Neuronal stem cell (in vitro differentiated cells): ENCODE measurements around the gene SREK1.
A peak's percentile ranks its signal among the peaks of the same experiment; 100 is the strongest.

ENCODE experiments used
- DNase-seq: peaks from one replicate; pipeline ENCODE4 v3.0.0-alpha.2; 2013; ENCODE audit warnings: low spot score
- H2AFZ ChIP-seq: one replicate; pipeline ENCODE4 v1.6.1; 2013; ENCODE audit warnings: mild to moderate bottlenecking, low read length, inconsistent platforms
- H2AK5ac ChIP-seq: 2 replicates; pipeline ENCODE4 v1.6.1; 2013; ENCODE audit warnings: low read depth, mild to moderate bottlenecking, inconsistent platforms, low read length, moderate library complexity, mixed read lengths
- H2BK120ac ChIP-seq: 2 replicates; pipeline ENCODE4 v1.6.1; 2013; ENCODE audit warnings: low read depth, mild to moderate bottlenecking, inconsistent platforms, low read length, moderate library complexity, mixed read lengths
- H2BK12ac ChIP-seq: one replicate; pipeline ENCODE4 v1.6.1; 2013; ENCODE audit warnings: low read length, inconsistent platforms
- H2BK15ac ChIP-seq: 2 replicates; pipeline ENCODE4 v1.6.1; 2013; ENCODE audit warnings: mild to moderate bottlenecking, low read length, inconsistent platforms, mixed read lengths
- H2BK5ac ChIP-seq: one replicate; pipeline ENCODE4 v1.6.1; 2013; ENCODE audit warnings: inconsistent platforms, mild to moderate bottlenecking, low read length, moderate library complexity
- H3K14ac ChIP-seq: one replicate; pipeline ENCODE4 v1.6.1; 2013; ENCODE audit warnings: low read length, inconsistent platforms
- H3K18ac ChIP-seq: 2 replicates; pipeline ENCODE4 v1.6.1; 2013; ENCODE audit warnings: low read length, inconsistent platforms
- H3K23ac ChIP-seq: 2 replicates; pipeline ENCODE4 v1.6.1; 2013; ENCODE audit warnings: low read depth, mild to moderate bottlenecking, mixed read lengths, low read length, inconsistent platforms; ENCODE audit not compliant: poor library complexity
- H3K27ac ChIP-seq: replicated peaks from 3 replicates; pipeline ENCODE4 v1.5.1; 2013; ENCODE audit warnings: low read length, inconsistent platforms
- H3K27me3 ChIP-seq, 3 experiments: 2 replicates each; pipeline ENCODE4 v1.6.1; 2013; ENCODE audit warnings: low read length in 3 of 3, mild to moderate bottlenecking in 2 of 3, inconsistent platforms in 1 of 3, low read depth in 1 of 3, mixed read lengths in 1 of 3, moderate library complexity in 1 of 3; ENCODE audit not compliant: control insufficient read depth in 3 of 3, insufficient read depth in 3 of 3
- H3K36me3 ChIP-seq, 2 donors: replicated peaks in 1 of 2; 2 replicates each; pipeline ENCODE4 v1.6.1; 2013; ENCODE audit warnings: low read length in 2 of 2; ENCODE audit not compliant: control insufficient read depth in 2 of 2, insufficient read depth in 2 of 2
- H3K4ac ChIP-seq: 2 replicates; pipeline ENCODE4 v1.6.1; 2013; ENCODE audit warnings: inconsistent platforms, mild to moderate bottlenecking, low read length, moderate library complexity
- H3K4me1 ChIP-seq, 2 donors: 1 replicate in 1 of 2; 2 replicates in 1 of 2; pipeline ENCODE4 v1.6.1; 2013; ENCODE audit warnings: low read length in 2 of 2, low read depth in 1 of 2; ENCODE audit not compliant: control insufficient read depth in 2 of 2, insufficient read depth in 1 of 2
- H3K4me2 ChIP-seq: one replicate; pipeline ENCODE4 v1.6.1; 2013; ENCODE audit warnings: mild to moderate bottlenecking, low read length, inconsistent platforms; ENCODE audit not compliant: insufficient read depth, poor library complexity, severe bottlenecking
- H3K4me3 ChIP-seq, 2 donors: 2 replicates each; pipeline ENCODE4 v1.5.1; 2013; ENCODE audit warnings: low read length in 2 of 2, mild to moderate bottlenecking in 2 of 2, inconsistent platforms in 1 of 2, moderate library complexity in 1 of 2
- H3K79me1 ChIP-seq: one replicate; pipeline ENCODE4 v1.6.1; 2013; ENCODE audit warnings: low read depth, mild to moderate bottlenecking, inconsistent platforms, low read length, moderate library complexity
- H3K9ac ChIP-seq: one replicate; pipeline ENCODE4 v1.6.1; 2013; ENCODE audit warnings: mild to moderate bottlenecking, low read depth, low read length, inconsistent platforms; ENCODE audit not compliant: poor library complexity
- H3K9me3 ChIP-seq, 2 donors: replicated peaks in 1 of 2; 2 replicates each; pipeline versions ENCODE3 to v1.6.1; 2013; ENCODE audit warnings: low read length in 2 of 2, mild to moderate bottlenecking in 2 of 2, inconsistent platforms in 1 of 2, low read depth in 1 of 2, mixed read lengths in 1 of 2, moderate library complexity in 1 of 2; ENCODE audit not compliant: control insufficient read depth in 2 of 2, insufficient read depth in 1 of 2
- H4K8ac ChIP-seq: one replicate; pipeline ENCODE4 v1.6.1; 2013; ENCODE audit warnings: low read depth, mild to moderate bottlenecking, inconsistent platforms, low read length, moderate library complexity
- H4K91ac ChIP-seq: one replicate; pipeline ENCODE4 v1.6.1; 2013; ENCODE audit warnings: low read length, low read depth, mild to moderate bottlenecking, inconsistent platforms; ENCODE audit not compliant: poor library complexity
- WGBS, 2 donors: extraction: QIAGEN DNeasy Blood & Tissue Kit; methylation state at CpG; one replicate each; pipeline ENCODE4 v1.1.7; 2013; ENCODE audit warnings: missing lambda C conversion rate in 2 of 2, mixed read lengths in 1 of 2; ENCODE audit not compliant: insufficient read length in 2 of 2, insufficient replicate concordance in 1 of 2; ENCODE audit errors: extremely low coverage in 2 of 2; 5-methylcytosine and 5-hydroxymethylcytosine counted together

The SREK1 gene

DNA sequence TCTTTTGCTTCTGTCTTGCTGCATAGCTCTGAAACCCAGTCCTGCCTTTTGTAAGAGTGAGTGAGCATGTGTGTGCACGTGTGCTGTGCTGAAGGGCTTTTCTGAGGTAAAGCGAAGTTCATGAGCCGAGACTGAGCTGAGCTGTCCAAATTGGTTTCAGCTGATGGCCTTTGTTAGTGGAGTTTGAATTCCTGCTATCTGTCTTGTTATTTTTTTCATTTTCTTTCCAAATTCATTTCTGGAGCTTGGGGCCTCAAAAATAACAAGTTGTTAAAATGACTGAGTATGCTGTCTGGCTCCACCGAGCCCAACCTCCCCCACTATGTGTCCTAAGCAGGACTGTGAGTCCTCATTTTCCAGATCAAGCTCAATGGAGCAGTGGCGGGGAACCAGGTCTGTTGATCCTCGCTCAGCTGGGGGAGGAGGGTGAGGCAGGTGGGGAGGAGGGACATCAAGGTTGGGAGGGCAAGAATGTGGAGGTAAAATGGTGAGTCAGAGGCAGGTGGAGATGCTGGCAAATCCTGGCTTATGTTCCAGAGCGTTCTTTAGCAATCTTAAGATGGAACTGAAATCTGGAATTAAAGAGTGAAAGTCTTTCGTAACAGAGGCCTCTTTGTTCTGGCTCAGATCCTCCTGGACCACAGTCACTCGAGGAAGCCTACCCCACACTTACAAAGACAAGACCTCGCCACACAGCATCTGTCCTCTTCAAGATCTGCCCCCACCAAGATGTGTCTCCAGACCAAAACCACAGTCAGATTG lies 63.9 kb downstream of the SREK1 start:
- DNase-seq: no peak
- H3K4ac ChIP-seq: no peak overlapping the region
- WGBS, 2 donors: no CpG with 5 or more reads among the region's 10 CpGs
- no peak overlapping the region for H3K9ac ChIP-seq
- no peak overlapping the region for H3K23ac ChIP-seq
- H3K18ac ChIP-seq: peak overlapping the region; percentile 22
- H3K27ac ChIP-seq: no peak overlapping the region
- no peaks in the 10 kb centered on the region for H3K79me1 ChIP-seq
- no peaks in the 10 kb centered on the region for H3K36me3 ChIP-seq
- no peaks in the 10 kb centered on the region for H3K9me3 ChIP-seq
- no peak overlapping the region for H2AFZ ChIP-seq
- H4K8ac ChIP-seq: no peak overlapping the region
- H2BK5ac ChIP-seq: no peak overlapping the region
- H3K4me3 ChIP-seq: no peak overlapping the region
- H3K4me2 ChIP-seq: no peak overlapping the region
- no peak overlapping the region for H4K91ac ChIP-seq
- no peak overlapping the region for H2BK12ac ChIP-seq
- H3K14ac ChIP-seq: peak overlapping the region; percentile 33
- no peaks in the 10 kb centered on the region for H3K4me1 ChIP-seq
- H3K27me3 ChIP-seq: no peaks in the 10 kb centered on the region
- no peak overlapping the region for H2BK120ac ChIP-seq
- no peak overlapping the region for H2AK5ac ChIP-seq
- H2BK15ac ChIP-seq: no peak overlapping the region

DNA sequence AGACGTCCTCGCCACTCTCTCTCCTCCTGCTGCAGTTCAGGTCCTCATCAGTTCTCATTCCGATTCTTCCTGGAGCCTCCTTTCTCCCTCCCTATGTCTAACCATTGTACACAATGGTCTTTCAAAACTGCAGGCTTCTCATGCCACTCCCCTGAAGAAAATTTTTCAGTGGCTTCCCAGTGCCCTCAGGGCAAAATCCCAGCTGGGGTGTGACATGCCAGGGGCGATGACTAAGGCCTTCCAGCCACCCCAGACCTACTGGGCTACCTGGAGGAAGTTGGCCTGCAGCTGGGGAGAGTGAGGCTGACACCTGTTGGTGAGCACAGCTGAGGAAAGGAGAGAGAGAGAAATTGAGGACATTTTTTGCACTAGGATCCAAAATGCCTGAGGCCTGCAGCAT lies 65.2 kb downstream of the SREK1 start:
- Histone ChIP-seq H3K9ac (peak overlapping the region; percentile 51), H4K8ac (no peak overlapping the region), H3K4me2 (no peak overlapping the region), H2BK5ac (no peak overlapping the region), H2BK15ac (no peak overlapping the region), H2AK5ac (no peak overlapping the region), H3K79me1 (no peaks in the 10 kb centered on the region), H3K4me3 (no peak overlapping the region), H3K36me3 (no peaks in the 10 kb centered on the region), H3K27ac (no peak overlapping the region), H3K18ac (no peak overlapping the region), H3K9me3 (no peaks in the 10 kb centered on the region), H3K4me1 (no peaks in the 10 kb centered on the region), H2BK120ac (no peak overlapping the region), H2AFZ (no peak overlapping the region), H3K27me3 (no peaks in the 10 kb centered on the region), H2BK12ac (no peak overlapping the region), H4K91ac (no peak overlapping the region), H3K23ac (no peak overlapping the region), H3K14ac (no peak overlapping the region), H3K4ac (no peak overlapping the region)
- WGBS, 2 donors: no CpG with 5 or more reads among the region's 4 CpGs
- DNase-seq: no peak

GRCh38 chr5:66209794-66210193 lies 65.7 kb downstream of the SREK1 start:
- no peak overlapping the region for H2BK15ac ChIP-seq
- H2BK5ac ChIP-seq: no peak overlapping the region
- H3K9me3 ChIP-seq: no peaks in the 10 kb centered on the region
- no CpG with 5 or more reads among the region's 6 CpGs for WGBS, 2 donors
- H2BK12ac ChIP-seq: no peak overlapping the region
- no peak overlapping the region for H2AK5ac ChIP-seq
- no peak for DNase-seq
- H4K91ac ChIP-seq: no peak overlapping the region
- no peak overlapping the region for H4K8ac ChIP-seq
- H2BK120ac ChIP-seq: no peak overlapping the region
- H3K4me3 ChIP-seq: no peak overlapping the region
- no peaks in the 10 kb centered on the region for H3K36me3 ChIP-seq
- H3K27me3 ChIP-seq: no peaks in the 10 kb centered on the region
- H3K4ac ChIP-seq: no peak overlapping the region
- no peak overlapping the region for H3K27ac ChIP-seq
- H3K23ac ChIP-seq: no peak overlapping the region
- H3K9ac ChIP-seq: no peak overlapping the region
- no peaks in the 10 kb centered on the region for H3K4me1 ChIP-seq
- no peaks in the 10 kb centered on the region for H3K79me1 ChIP-seq
- H3K18ac ChIP-seq: no peak overlapping the region
- H3K14ac ChIP-seq: peak overlapping the region; percentile 1
- H3K4me2 ChIP-seq: no peak overlapping the region
- no peak overlapping the region for H2AFZ ChIP-seq

DNA sequence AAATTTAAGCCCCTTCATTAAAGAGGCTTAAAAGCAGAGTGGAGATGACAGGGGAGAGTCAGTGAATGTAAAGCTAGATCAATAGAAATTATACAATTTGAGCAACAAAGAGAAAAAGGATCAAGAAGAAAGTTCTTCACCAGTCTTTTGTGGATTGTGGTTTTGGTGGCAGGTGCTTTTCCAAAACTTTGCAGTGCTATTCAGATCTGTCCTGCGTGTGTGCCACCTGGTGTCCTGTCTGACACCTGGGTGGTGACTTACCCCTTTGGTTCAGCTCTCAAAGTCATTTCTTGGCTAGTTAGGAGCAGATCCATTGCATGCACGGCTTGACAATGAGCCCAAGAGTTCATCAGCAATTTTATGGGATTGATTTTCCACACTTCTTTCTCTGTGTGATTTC lies 69.4 kb downstream of the SREK1 start:
- Histone ChIP-seq H3K4me2 (no peak overlapping the region), H3K9me3 (no peaks in the 10 kb centered on the region)
- WGBS, 2 donors: no CpG with 5 or more reads among the region's 2 CpGs

More for the DNA sequence above, 69.4 kb downstream of the SREK1 start:
- H3K4ac ChIP-seq: no peak overlapping the region
- no peak overlapping the region for H2BK12ac ChIP-seq
- H3K79me1 ChIP-seq: no peaks in the 10 kb centered on the region
- H4K91ac ChIP-seq: no peak overlapping the region
- no peak overlapping the region for H3K9ac ChIP-seq
- no peak overlapping the region for H4K8ac ChIP-seq
- no peak overlapping the region for H3K14ac ChIP-seq
- H3K18ac ChIP-seq: no peak overlapping the region
- no peak overlapping the region for H2BK5ac ChIP-seq
- H2BK15ac ChIP-seq: no peak overlapping the region
- H3K4me3 ChIP-seq: no peak overlapping the region
- H3K27ac ChIP-seq: no peak overlapping the region
- H3K23ac ChIP-seq: no peak overlapping the region
- DNase-seq: no peak
- H2AK5ac ChIP-seq: no peak overlapping the region
- no peaks in the 10 kb centered on the region for H3K4me1 ChIP-seq
- no peaks in the 10 kb centered on the region for H3K27me3 ChIP-seq
- H2AFZ ChIP-seq: no peak overlapping the region
- H3K36me3 ChIP-seq: no peaks in the 10 kb centered on the region
- H2BK120ac ChIP-seq: no peak overlapping the region
